Esophagus muscularis mucosa (tissue), 4 donors: ENCODE measurements around the gene SMPD2. TPM values are rescaled to one million over a fixed set of nuclear protein-coding genes. Genes with fewer than 3 reads are reported as not detected.

ENCODE experiments used
- DNase-seq: peaks from one replicate; pipeline ENCODE4 v3.0.0-alpha.2; 2017; ENCODE audit errors: extremely low spot score
- H3K27ac ChIP-seq, 4 donors: fragments of 200-600 bp; sonication (generic); replicated peaks in 1 of 4; 1 replicate in 3 of 4; 2 replicates in 1 of 4; pipeline ENCODE4 v1.5.1; 2016 to 2019; ENCODE audit warnings: mild to moderate bottlenecking in 1 of 4
- H3K27me3 ChIP-seq, 4 donors: fragments of 200-600 bp; sonication (generic); one replicate each; pipeline versions ENCODE4 v1.5.1 to v1.6.0; 2016 to 2019
- H3K36me3 ChIP-seq, 4 donors: fragments of 200-600 bp; sonication (generic); one replicate each; pipeline ENCODE4 v1.5.1; 2016 to 2019
- H3K4me1 ChIP-seq, 4 donors: fragments of 200-600 bp; sonication (generic); one replicate each; pipeline ENCODE4 v1.5.1; 2016 to 2019
- H3K4me3 ChIP-seq, 4 donors: fragments of 200-600 bp; sonication (generic); 1 replicate in 2 of 4; 2 replicates in 2 of 4; pipeline ENCODE4 v1.5.1; 2016 to 2019; ENCODE audit warnings: mild to moderate bottlenecking in 4 of 4, moderate library complexity in 1 of 4
- H3K9me3 ChIP-seq, 4 donors: fragments of 200-600 bp; sonication (generic); 1 replicate in 3 of 4; 2 replicates in 1 of 4; pipeline ENCODE4 v1.5.1; 2016 to 2019
- EP300 ChIP-seq: sonication (generic); formaldehyde crosslinking; IDR thresholded peaks from one replicate; pipeline ENCODE4 v1.6.1; 2017; ENCODE audit warnings: antibody characterized with exemption
- POLR2A ChIP-seq: fragments of 450-650 bp; IDR thresholded peaks from one replicate; pipeline ENCODE4 v1.6.1; 2017; ENCODE audit warnings: antibody characterized with exemption, moderate library complexity, mild to moderate bottlenecking, low read depth
- POLR2AphosphoS5 ChIP-seq, 2 donors: sonication (generic); formaldehyde crosslinking; IDR thresholded peaks; one replicate each; pipeline ENCODE4 v1.6.1; 2017; ENCODE audit warnings: antibody characterized with exemption in 2 of 2
- WGBS: methylation state at CpG from one replicate; pipeline ENCODE4 v1.1.5; 2018; 5-methylcytosine and 5-hydroxymethylcytosine counted together
- intact Hi-C: fragments of 100-400 bp; cut with DNase I; formaldehyde crosslinking; loops from one replicate; pipeline ENCODE4 v1.15.1; 2023
- total RNA-seq, 4 donors: library from RNA; depleted of rRNA; stranded (reverse); fragments of >200 nt; gene quantifications; one replicate each; pipeline versions ENCODE4 v1.1.0 to v1.2.1, GENCODE V29; 2016
- TF ChIP-seq, protein P1 (sequence below), 3 experiments: fragments of 200-600 bp in 2 of 3; fragments of 450-650 bp in 1 of 3; sonication (generic) in 2 of 3; IDR thresholded peaks; one replicate each; pipeline ENCODE4 v1.5.1; 2017 to 2019; ENCODE audit warnings: antibody characterized with exemption in 3 of 3, mild to moderate bottlenecking in 2 of 3, moderate library complexity in 1 of 3

The SMPD2 gene
- total RNA-seq, 4 donors from 2014 or later, result 4.6 to 7.6 (median 6.4) TPM

DNA sequence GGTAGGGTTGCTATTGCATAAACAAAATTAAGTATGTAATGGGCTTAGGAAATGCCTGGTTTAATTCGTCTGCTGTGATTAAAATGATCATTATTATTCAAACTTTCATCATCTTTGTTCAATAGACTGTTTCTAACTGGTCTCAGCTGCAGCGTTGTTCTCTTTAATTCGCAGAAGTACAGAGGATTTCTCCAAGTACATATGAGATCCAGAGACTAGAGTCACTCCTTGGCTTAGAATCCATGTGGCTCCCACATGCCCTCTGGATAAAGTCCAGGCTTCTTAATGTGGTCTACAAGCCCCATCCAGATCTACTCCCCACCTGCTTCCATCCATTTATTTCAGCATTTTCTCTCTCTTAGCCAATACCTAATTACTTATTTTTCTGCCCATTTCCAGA, 43.6 kb downstream of the SMPD2 start:
- 61% methylated on average over 3 of the region's 3 CpGs for WGBS
- intact Hi-C loops, result loop anchor here (5.0 kb wide), 2 partner anchors 42 to 102 kb away; partner anchors contain the start of genes CD164, PPIL6 and SMPD2

DNA sequence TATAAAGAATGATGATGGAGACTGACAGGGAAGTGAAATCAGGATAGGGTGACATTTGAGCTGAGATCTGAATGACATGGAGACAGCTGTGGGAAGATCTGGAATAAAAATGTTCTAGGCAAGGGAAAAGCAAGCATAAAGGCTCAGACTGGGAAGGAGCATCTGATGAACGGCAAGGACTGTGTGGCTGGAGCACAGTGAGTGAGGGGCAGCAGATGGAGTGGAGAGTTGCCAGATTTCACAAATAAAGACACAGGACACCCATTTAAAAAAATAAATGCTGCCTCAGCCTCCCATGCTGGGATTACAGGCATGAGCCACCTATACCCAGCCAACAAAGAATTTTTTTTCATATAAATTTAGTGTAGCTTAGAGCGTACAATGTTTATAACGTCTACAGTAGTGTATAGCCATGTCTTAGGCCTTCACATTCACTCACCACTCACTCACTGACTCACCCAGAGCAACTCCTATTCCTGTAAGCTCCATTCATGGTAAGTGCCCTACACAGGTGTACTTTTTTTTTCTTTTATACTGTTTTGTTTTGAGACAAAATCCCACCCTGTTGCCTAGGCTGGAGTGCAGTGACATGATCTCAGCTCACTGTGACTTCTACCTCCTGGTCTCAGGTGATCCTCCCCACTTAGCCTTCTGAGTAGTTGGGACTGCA, 44.9 kb downstream of the SMPD2 start:
- no peaks in the 10 kb centered on the region for H3K27me3 ChIP-seq
- peaks cover 19 to 30% (median 28%) of the 10 kb centered on the region in 4 donors for H3K4me1 ChIP-seq
- H3K36me3 ChIP-seq, result peaks cover 0 to 14% (median 7%) of the 10 kb centered on the region in 4 donors
- no peak for DNase-seq
- intact Hi-C loops, result no loop called here
- no peak overlapping the region for H3K27ac ChIP-seq
- TF ChIP-seq, protein P1, sequence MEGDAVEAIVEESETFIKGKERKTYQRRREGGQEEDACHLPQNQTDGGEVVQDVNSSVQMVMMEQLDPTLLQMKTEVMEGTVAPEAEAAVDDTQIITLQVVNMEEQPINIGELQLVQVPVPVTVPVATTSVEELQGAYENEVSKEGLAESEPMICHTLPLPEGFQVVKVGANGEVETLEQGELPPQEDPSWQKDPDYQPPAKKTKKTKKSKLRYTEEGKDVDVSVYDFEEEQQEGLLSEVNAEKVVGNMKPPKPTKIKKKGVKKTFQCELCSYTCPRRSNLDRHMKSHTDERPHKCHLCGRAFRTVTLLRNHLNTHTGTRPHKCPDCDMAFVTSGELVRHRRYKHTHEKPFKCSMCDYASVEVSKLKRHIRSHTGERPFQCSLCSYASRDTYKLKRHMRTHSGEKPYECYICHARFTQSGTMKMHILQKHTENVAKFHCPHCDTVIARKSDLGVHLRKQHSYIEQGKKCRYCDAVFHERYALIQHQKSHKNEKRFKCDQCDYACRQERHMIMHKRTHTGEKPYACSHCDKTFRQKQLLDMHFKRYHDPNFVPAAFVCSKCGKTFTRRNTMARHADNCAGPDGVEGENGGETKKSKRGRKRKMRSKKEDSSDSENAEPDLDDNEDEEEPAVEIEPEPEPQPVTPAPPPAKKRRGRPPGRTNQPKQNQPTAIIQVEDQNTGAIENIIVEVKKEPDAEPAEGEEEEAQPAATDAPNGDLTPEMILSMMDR (IDR thresholded peaks at IDR 0.05), result no peak
- no peak for TF ChIP-seq POLR2A
- H3K4me3 ChIP-seq, result no peak overlapping the region
- H3K9me3 ChIP-seq, result no peaks in the 10 kb centered on the region
- WGBS, result 68% methylated on average over 3 of the region's 3 CpGs

More for the DNA sequence above, 43.6 kb downstream of the SMPD2 start:
- TF ChIP-seq, protein P1 (IDR thresholded peaks at IDR 0.05), result no peak
- TF ChIP-seq EP300 (no peak), POLR2AphosphoS5 (IDR thresholded peaks at IDR 0.05) (no peak), POLR2A (no peak)
- Histone ChIP-seq H3K27ac (peak overlapping the region; percentile 81 to 89 (median 86)), H3K4me1 (peaks cover 28 to 43% (median 40%) of the 10 kb centered on the region in 4 donors), H3K4me3 (peak overlapping the region; percentile 71 to 98 (median 92)), H3K27me3 (no peaks in the 10 kb centered on the region), H3K36me3 (peaks cover 0 to 17% (median 8%) of the 10 kb centered on the region in 4 donors), H3K9me3 (no peaks in the 10 kb centered on the region)
- DNase-seq, result no peak

DNA sequence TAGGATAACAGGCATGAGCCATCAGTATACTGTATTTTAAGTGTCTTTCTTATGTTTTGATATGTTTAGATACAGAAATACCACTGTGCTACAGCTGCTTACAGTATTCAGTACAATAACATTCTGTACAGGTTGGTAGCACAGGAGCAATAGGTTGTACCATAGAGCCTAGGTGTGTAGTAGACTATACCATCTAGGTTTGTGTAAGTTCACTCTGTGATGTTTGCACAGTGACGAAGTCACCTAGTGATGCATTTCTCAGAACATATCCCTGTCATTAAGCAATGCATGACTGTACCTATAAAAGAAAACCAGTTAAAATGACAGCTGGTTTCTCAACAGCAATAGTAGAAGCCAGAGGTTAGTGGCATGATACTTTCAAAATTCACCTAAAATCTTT, 45.5 kb downstream of the SMPD2 start:
- no peaks in the 10 kb centered on the region for H3K9me3 ChIP-seq
- peaks cover 13 to 23% (median 21%) of the 10 kb centered on the region in 4 donors for H3K4me1 ChIP-seq
- no peak overlapping the region for H3K27ac ChIP-seq
- H3K36me3 ChIP-seq, result peaks cover 0 to 8% (median 4%) of the 10 kb centered on the region in 4 donors
- WGBS, result 95% methylated on average over 1 of the region's 1 CpG
- H3K4me3 ChIP-seq, result no peak overlapping the region
- intact Hi-C loops, result no loop called here
- peak; percentile 79 for DNase-seq
- no peaks in the 10 kb centered on the region for H3K27me3 ChIP-seq
- TF ChIP-seq, protein P1 (IDR thresholded peaks at IDR 0.05), result no peak
- TF ChIP-seq POLR2A (no peak), POLR2AphosphoS5 (IDR thresholded peaks at IDR 0.05) (no peak), EP300 (no peak)

DNA sequence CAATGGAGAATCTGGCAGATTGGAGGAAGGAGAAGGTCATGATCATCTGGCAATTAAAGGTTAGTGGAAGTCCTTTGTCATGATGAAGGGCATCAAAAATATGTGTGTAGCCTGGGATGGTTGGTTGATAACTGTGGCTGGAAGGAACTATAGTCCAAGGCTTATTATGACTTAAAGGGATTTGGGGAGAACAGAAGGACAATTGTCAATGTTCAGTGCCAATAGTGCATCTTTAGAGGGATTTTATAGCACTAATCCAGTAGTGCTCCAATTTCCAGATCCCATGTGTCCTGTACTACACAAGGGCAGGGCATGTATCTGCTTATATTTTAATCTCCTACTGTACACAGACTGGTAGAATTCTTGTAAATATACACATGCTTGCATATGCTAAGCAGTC, 47.5 kb downstream of the SMPD2 start:
- H3K36me3 ChIP-seq, result no peaks in the 10 kb centered on the region
- intact Hi-C loops, result no loop called here
- no peaks in the 10 kb centered on the region for H3K9me3 ChIP-seq
- DNase-seq, result no peak
- H3K27ac ChIP-seq, result no peak overlapping the region
- H3K4me1 ChIP-seq, result peaks cover 0 to 8% (median 5%) of the 10 kb centered on the region in 4 donors
- H3K27me3 ChIP-seq, result no peaks in the 10 kb centered on the region
- H3K4me3 ChIP-seq, result no peak overlapping the region
- TF ChIP-seq POLR2AphosphoS5 (IDR thresholded peaks at IDR 0.05), result no peak
- TF ChIP-seq POLR2A, result no peak
- no peak for TF ChIP-seq EP300
- TF ChIP-seq, protein P1 (IDR thresholded peaks at IDR 0.05), result no peak

DNA sequence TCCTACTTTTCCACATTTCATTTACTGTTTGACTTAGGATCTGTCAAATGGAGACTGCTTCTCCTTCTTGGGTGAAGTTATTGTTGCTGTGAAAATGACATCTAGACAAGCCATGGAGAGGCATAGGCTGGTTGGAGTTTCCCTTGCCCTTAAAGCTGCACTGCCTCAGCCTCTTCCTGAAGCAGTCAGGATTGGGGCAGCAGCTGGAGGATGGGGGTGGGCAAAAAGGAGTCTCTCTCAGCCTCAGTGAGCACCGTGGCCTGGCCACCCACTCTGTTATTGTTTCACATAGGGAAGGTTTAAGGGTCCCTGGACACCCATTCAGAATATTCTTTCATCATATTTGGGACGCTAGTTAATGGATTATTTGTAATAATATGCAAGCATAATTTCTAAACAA, 50.2 kb downstream of the SMPD2 start:
- no peaks in the 10 kb centered on the region for H3K4me1 ChIP-seq
- no peak overlapping the region for H3K27ac ChIP-seq
- no peaks in the 10 kb centered on the region for H3K36me3 ChIP-seq
- no peak for TF ChIP-seq POLR2A
- TF ChIP-seq EP300, result no peak
- no peak for TF ChIP-seq POLR2AphosphoS5 (IDR thresholded peaks at IDR 0.05)
- TF ChIP-seq, protein P1 (IDR thresholded peaks at IDR 0.05), result no peak
- WGBS, result 78% methylated on average over 2 of the region's 2 CpGs
- H3K4me3 ChIP-seq, result no peak overlapping the region
- intact Hi-C loops, result no loop called here
- no peaks in the 10 kb centered on the region for H3K9me3 ChIP-seq
- DNase-seq, result no peak
- no peaks in the 10 kb centered on the region for H3K27me3 ChIP-seq
